HG02763 (cell line): ENCODE data around the gene FAM118A.
"Not testable (repeated sequence)": the region's sequence is repeated elsewhere in the genome, so short reads cannot be mapped to it uniquely, and the experiment has no call there.

Source experiments
- ATAC-seq: cut with Tn5 transposase; IDR thresholded peaks from one replicate; pipeline ENCODE4 v1.9.1; 2021; ENCODE audit warnings: mild to moderate bottlenecking, moderate library complexity; ENCODE audit not compliant: unreplicated experiment

FAM118A gene

GRCh38 chr22:45281010-45281409, 28.7 kb upstream of the FAM118A start:
- no peak for ATAC-seq

- no peak for ATAC-seq
Measured at GRCh38 chr22:45284705-45285262, 24.9 kb upstream of the FAM118A start, which contains the start of gene UPK3A. Gene UPK3A, plus strand, starts transcription at chr22:45284949. Its CDS starts 65 bp downstream, at chr22:45285014.

- no peak for ATAC-seq
Measured at GRCh38 chr22:45285263-45286058, 24.3 kb upstream of the FAM118A start.

- no peak for ATAC-seq
Measured at GRCh38 chr22:45286854-45287551, 22.7 kb upstream of the FAM118A start.

GRCh38 chr22:45290410-45290936, 19.3 kb upstream of the FAM118A start:
- no peak for ATAC-seq

- no peak for ATAC-seq
Measured at GRCh38 chr22:45291061-45291930, 18.4 kb upstream of the FAM118A start.

GRCh38 chr22:45291931-45292290, 17.8 kb upstream of the FAM118A start:
- ATAC-seq: no peak

GRCh38 chr22:45292731-45293442, 16.8 kb upstream of the FAM118A start:
- ATAC-seq: no peak

- no peak for ATAC-seq
Measured at GRCh38 chr22:45294030-45294429, 15.7 kb upstream of the FAM118A start.

GRCh38 chr22:45295004-45295403, 14.7 kb upstream of the FAM118A start:
- ATAC-seq: not testable (repeated sequence)

GRCh38 chr22:45295492-45295891, 14.2 kb upstream of the FAM118A start:
- no peak for ATAC-seq

- ATAC-seq: no peak
Measured at GRCh38 chr22:45296628-45297297, 13.0 kb upstream of the FAM118A start.

GRCh38 chr22:45298934-45299505, 10.7 kb upstream of the FAM118A start:
- ATAC-seq: no peak

- no peak for ATAC-seq
Measured at GRCh38 chr22:45302751-45303150, 7.0 kb upstream of the FAM118A start.

- ATAC-seq: no peak
Measured at GRCh38 chr22:45303181-45303580, 6.6 kb upstream of the FAM118A start.

- no peak for ATAC-seq
Measured at GRCh38 chr22:45304971-45305370, 4.8 kb upstream of the FAM118A start.

- no peak for ATAC-seq
Measured at GRCh38 chr22:45305456-45306075, 4.2 kb upstream of the FAM118A start.

- ATAC-seq: no peak
Measured at GRCh38 chr22:45306139-45306538, 3.6 kb upstream of the FAM118A start.
